Thoracic aorta (tissue), 2 donors: Measurements from ENCODE around the gene ZNF76. TPM values are rescaled to one million over a fixed set of nuclear protein-coding genes. Genes with fewer than 3 reads are reported as not detected.

Experiments
- ATAC-seq: fragments of 150-250 bp; one replicate; pipeline ENCODE4 v1.8.0; 2017; ENCODE audit warnings: low read depth; ENCODE audit not compliant: insufficient number of reproducible peaks, low FRiP score
- DNase-seq: peaks from one replicate; pipeline ENCODE4 v3.0.0-alpha.2; 2020; ENCODE audit warnings: low spot score
- H3K27ac ChIP-seq, 2 donors: fragments of 200-600 bp; sonication (generic); 1 replicate in 1 of 2; 2 replicates in 1 of 2; pipeline ENCODE4 v1.5.1; 2016; ENCODE audit warnings: mild to moderate bottlenecking in 2 of 2, moderate library complexity in 2 of 2
- H3K27me3 ChIP-seq: fragments of 200-600 bp; sonication (generic); replicated peaks from 2 replicates; pipeline ENCODE4 v1.6.0; 2016; ENCODE audit warnings: mild to moderate bottlenecking; ENCODE audit not compliant: insufficient read depth
- H3K36me3 ChIP-seq: fragments of 200-600 bp; sonication (generic); one replicate; pipeline ENCODE4 v1.5.1; 2016
- H3K4me1 ChIP-seq, 2 donors: fragments of 200-600 bp; sonication (generic); 1 replicate in 1 of 2; 2 replicates in 1 of 2; pipeline versions ENCODE4 v1.5.1 to v1.6.0; 2016; ENCODE audit warnings: low read depth in 2 of 2, mild to moderate bottlenecking in 1 of 2; ENCODE audit not compliant: control insufficient read depth in 1 of 2
- H3K4me3 ChIP-seq: fragments of 200-600 bp; sonication (generic); 2 replicates; pipeline ENCODE4 v1.5.1; 2016; ENCODE audit warnings: mild to moderate bottlenecking
- H3K9me3 ChIP-seq: fragments of 200-600 bp; sonication (generic); 2 replicates; pipeline ENCODE4 v1.5.1; 2016
- CTCF ChIP-seq: fragments of 200-600 bp; sonication (generic); IDR thresholded peaks from one replicate; pipeline ENCODE4 v1.5.1; 2019; ENCODE audit warnings: antibody characterized with exemption
- total RNA-seq, 2 donors: library from RNA; depleted of rRNA; stranded (reverse); fragments of >200 nt; gene quantifications; one replicate each; pipeline versions ENCODE4 v1.1.0 to v1.2.3, GENCODE V29; 2016

The ZNF76 gene
- 10 to 100 TPM; 46.8 to 47.0 TPM for total RNA-seq

DNA sequence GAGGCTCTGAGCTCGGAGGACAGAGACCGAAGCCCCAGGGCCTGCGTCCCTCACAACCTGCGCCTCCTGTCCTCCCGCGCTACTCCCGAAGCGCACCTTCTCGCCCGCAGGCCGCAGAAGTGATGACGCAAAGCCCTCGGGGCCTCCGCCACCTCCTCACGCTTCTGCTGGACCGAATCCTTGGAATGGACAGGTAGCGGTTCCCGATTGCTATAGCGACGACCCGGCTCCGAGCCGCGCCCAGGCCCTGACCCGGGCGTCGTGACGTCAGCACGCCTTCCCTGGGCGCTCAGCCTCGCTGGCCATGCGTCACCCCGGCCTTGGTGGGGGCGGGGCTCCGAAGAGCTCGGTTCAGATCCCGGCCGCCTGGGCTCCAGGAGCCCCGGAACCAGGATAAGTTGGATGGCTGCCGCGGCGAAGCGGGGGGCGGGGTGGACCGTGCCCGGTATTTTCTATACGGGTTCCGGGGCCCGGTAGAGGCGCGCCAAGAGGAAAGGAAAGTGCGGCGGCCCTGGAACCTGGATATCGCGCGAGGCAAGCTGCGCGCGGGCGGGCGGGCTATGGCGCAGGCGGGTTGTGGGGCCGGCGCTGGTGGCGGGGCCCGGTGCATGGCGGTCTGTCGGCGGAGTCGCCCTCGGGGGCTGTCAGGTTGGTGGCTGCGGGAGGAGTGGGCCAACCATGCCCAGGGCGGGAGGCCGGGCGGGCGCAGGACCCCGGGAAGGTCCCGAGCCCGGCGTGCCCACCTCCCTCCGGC lies at the start of gene ZNF76:
ZNF76 (plus strand) TSS at position 542 of the 754 bp plus-strand sequence. CDS start 21,417 bp downstream, outside the sequence.
- ATAC-seq: peak; percentile 88

GRCh38 chr6:35213298-35213791 lies 46.2 kb upstream of the ZNF76 start:
- ATAC-seq (no peak), DNase-seq (no peak)
- H3K4me1 ChIP-seq: peaks cover 5 to 36% of the 10 kb centered on the region in 2 donors
- H3K27me3 ChIP-seq: no peaks in the 10 kb centered on the region
- peak overlapping the region; percentile 74 to 82 for H3K27ac ChIP-seq
- no peaks in the 10 kb centered on the region for H3K9me3 ChIP-seq
- H3K36me3 ChIP-seq: no peaks in the 10 kb centered on the region
- H3K4me3 ChIP-seq: peak overlapping the region; percentile 84
- no peak for TF ChIP-seq CTCF

More for the DNA sequence above, at the start of gene ZNF76:
- no peak for TF ChIP-seq CTCF
- peak within 1 kb of the TSS; percentile 74 to 93 for H3K27ac ChIP-seq
- no peaks in the 10 kb centered on the region for H3K27me3 ChIP-seq
- H3K4me1 ChIP-seq: peaks cover 12 to 38% of the 10 kb centered on the region in 2 donors
- no peaks in the 10 kb centered on the region for H3K9me3 ChIP-seq
- no peaks in the 10 kb centered on the region for H3K36me3 ChIP-seq
- H3K4me3 ChIP-seq: peak within 1 kb of the TSS; percentile 92
- peak; percentile 87 for DNase-seq

GRCh38 chr6:35213824-35214756 lies 45.4 kb upstream of the ZNF76 start, which contains the start of gene SCUBE3:
SCUBE3 (plus strand) TSS chr6:35213956; CDS start chr6:35214419, 463 bp downstream.
- Histone ChIP-seq H3K4me3 (peak within 1 kb of the TSS; percentile 84), H3K36me3 (no peaks in the 10 kb centered on the region), H3K9me3 (no peaks in the 10 kb centered on the region), H3K4me1 (peaks cover 11 to 40% of the 10 kb centered on the region in 2 donors), H3K27me3 (no peaks in the 10 kb centered on the region), H3K27ac (peak within 1 kb of the TSS; percentile 74 to 82)
- ATAC-seq (no peak), DNase-seq (no peak)
- TF ChIP-seq CTCF: no peak

GRCh38 chr6:35214869-35215664 lies 44.5 kb upstream of the ZNF76 start:
- ATAC-seq: no peak
- H3K27ac ChIP-seq: peak overlapping the region; percentile 74 to 82

More at GRCh38 chr6:35214869-35215664, 44.5 kb upstream of the ZNF76 start:
- TF ChIP-seq CTCF: no peak
- no peak for DNase-seq
- Histone ChIP-seq H3K4me3 (peak overlapping the region; percentile 84), H3K27me3 (no peaks in the 10 kb centered on the region), H3K9me3 (no peaks in the 10 kb centered on the region), H3K36me3 (no peaks in the 10 kb centered on the region), H3K4me1 (peaks cover 11 to 50% of the 10 kb centered on the region in 2 donors)
